ENCODE measurements around the gene PTBP1. TPM values are rescaled to one million over a fixed set of nuclear protein-coding genes. Genes with fewer than 3 reads are reported as not detected.

Gene PTBP1
- total and polyA plus RNA-seq, 9 of the 15 experiments (the other 6 are each of a cell fraction or from before 2014, with no cell fraction given), result 14.0 to 759 (median 234) TPM

DNA sequence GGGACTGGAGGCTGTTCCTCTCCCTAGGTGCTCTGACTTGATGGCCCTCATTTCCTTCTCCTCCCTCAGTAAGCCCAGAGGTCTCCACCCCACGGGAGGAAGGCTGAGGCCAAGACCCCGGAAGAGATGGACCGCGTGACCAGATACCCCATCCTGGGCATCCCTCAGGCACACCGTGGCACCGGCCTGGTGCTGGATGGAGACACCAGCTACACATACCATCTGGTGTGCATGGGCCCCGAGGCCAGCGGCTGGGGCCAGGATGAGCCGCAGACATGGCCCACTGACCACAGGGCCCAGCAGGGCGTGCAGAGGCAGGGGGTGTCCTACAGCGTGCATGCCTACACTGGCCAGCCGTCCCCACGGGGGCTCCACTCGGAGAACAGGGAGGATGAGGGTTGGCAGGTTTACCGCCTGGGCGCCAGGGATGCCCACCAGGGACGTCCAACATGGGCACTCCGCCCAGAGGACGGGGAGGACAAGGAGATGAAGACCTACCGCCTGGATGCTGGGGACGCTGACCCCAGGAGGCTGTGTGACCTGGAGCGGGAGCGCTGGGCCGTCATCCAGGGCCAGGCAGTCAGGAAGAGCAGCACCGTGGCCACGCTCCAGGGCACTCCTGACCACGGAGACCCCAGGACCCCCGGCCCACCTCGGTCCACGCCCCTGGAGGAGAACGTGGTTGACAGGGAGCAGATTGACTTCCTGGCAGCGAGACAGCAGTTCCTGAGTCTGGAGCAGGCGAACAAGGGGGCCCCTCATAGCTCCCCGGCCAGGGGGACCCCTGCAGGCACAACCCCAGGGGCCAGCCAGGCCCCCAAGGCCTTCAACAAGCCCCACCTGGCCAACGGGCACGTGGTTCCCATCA lies 40.2 kb upstream of the PTBP1 start (continued):
- TF ChIP-seq L3MBTL2 (IDR thresholded peaks at IDR 0.05) (no peak), RNF2 (IDR thresholded peaks at IDR 0.05) (no peak), SOX6 (IDR thresholded peaks at IDR 0.05) (no peak), ZNF695 (CRISPR knock-in tag; IDR thresholded peaks at IDR 0.05) (no peak), TCF15 (CRISPR knock-in tag; IDR thresholded peaks at IDR 0.05) (no peak)

DNA sequence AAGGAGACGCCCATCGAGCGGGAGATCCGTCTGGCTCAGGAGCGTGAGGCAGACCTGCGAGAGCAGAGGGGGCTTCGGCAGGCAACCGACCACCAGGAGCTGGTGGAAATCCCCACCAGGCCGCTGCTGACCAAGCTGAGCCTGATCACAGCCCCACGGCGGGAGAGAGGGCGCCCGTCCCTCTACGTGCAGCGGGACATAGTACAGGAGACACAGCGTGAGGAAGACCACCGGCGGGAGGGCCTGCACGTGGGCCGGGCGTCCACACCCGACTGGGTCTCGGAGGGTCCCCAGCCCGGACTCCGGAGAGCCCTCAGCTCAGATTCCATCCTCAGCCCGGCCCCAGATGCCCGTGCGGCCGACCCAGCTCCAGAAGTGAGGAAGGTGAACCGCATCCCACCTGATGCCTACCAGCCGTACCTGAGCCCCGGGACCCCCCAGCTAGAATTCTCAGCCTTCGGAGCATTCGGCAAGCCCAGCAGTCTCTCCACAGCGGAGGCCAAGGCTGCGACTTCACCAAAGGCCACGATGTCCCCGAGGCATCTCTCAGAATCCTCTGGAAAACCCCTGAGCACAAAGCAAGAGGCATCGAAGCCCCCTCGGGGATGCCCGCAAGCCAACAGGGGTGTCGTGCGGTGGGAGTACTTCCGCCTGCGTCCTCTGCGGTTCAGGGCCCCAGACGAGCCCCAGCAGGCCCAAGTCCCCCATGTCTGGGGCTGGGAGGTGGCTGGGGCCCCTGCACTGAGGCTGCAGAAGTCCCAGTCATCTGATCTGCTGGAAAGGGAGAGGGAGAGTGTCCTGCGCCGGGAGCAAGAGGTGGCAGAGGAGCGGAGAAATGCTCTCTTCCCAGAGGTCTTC lies 39.2 kb upstream of the PTBP1 start:
- peaks cover 0 to 16% of the 10 kb centered on the region in 2 experiments; a peak in 2 of 5 replicates for H3K4me1 ChIP-seq (replicated peaks in 1 of 2; ENCODE audit: control insufficient read depth in 2 of 2, insufficient read depth in 2 of 2, low read length in 2 of 2)
- intact Hi-C loops (cut with micrococcal nuclease), result no loop called here
- no peaks in the 10 kb centered on the region for H3K9me1 ChIP-seq (ENCODE audit: control insufficient read depth, insufficient read depth, low read length)
- peaks cover 11% of the 10 kb centered on the region; the same call in 1 of the 2 replicates for H3K9me3 ChIP-seq (replicated peaks; ENCODE audit: control insufficient read depth, insufficient read depth, low read depth, low read length)
- H3K4me3 ChIP-seq, result no peak overlapping the region
- H3K4me2 ChIP-seq (ENCODE audit: insufficient read depth, low read length), result no peak overlapping the region
- WGBS (ENCODE audit: insufficient coverage, low coverage, missing lambda C conversion rate), result 70% methylated on average over 24 of the region's 50 CpGs
- no peak overlapping the region for H3K27ac ChIP-seq (ENCODE audit: extremely low read depth, low read depth, low read length)
- no peaks in the 10 kb centered on the region for H3K27me3 ChIP-seq (ENCODE audit: control insufficient read depth in 2 of 2, insufficient read depth in 2 of 2, low read length in 2 of 2)
- H4K20me1 ChIP-seq (replicated peaks; ENCODE audit: control insufficient read depth, insufficient read depth, low read length), result no peaks in the 10 kb centered on the region
- H2AFZ ChIP-seq (ENCODE audit: low read depth, low read length), result no peak overlapping the region
- CTCF ChIA-PET (ENCODE audit: low intra/inter-chr PET ratio), result no interaction called here
- in situ Hi-C loops (cut with MboI), result loop anchor here (25.0 kb wide), 1 partner anchor 479 kb away; the partner anchor contains the start of genes ATP5F1D, CBARP and MIDN
- H3K9ac ChIP-seq (ENCODE audit: insufficient read depth in 1 of 2, low read depth in 2 of 2, low read length in 2 of 2), result no peak overlapping the region
- POLR2A ChIA-PET, result interaction anchor here (0.6 kb wide), 1 partner anchor 1658 kb away, joined by 3 read pairs; no protein-coding TSS in a partner anchor
- ATAC-seq (no peak), DNase-seq (ENCODE audit: extremely low read depth in 1 of 4, low spot score in 3 of 4) (no peak), FAIRE-seq (no peak)
- H3K79me2 ChIP-seq (ENCODE audit: control insufficient read depth, insufficient read depth, low read length), result no peaks in the 10 kb centered on the region
- no peaks in the 10 kb centered on the region for H3K36me3 ChIP-seq (ENCODE audit: control insufficient read depth, insufficient read depth, low read length)
- BruUV-seq (replicated peaks), result no TSS peak
- TF ChIP-seq, protein P1, sequence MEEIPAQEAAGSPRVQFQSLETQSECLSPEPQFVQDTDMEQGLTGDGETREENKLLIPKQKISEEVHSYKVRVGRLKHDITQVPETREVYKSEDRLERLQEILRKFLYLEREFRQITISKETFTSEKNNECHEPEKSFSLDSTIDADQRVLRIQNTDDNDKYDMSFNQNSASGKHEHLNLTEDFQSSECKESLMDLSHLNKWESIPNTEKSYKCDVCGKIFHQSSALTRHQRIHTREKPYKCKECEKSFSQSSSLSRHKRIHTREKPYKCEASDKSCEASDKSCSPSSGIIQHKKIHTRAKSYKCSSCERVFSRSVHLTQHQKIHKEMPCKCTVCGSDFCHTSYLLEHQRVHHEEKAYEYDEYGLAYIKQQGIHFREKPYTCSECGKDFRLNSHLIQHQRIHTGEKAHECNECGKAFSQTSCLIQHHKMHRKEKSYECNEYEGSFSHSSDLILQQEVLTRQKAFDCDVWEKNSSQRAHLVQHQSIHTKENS (CRISPR knock-in tag; IDR thresholded peaks at IDR 0.05), result no peak
- TF ChIP-seq RFX5 (IDR thresholded peaks at IDR 0.05; ENCODE audit: low read depth, low read length) (no peak), ZNF12 (CRISPR knock-in tag; IDR thresholded peaks at IDR 0.05) (no peak), ZNF184 (CRISPR knock-in tag; IDR thresholded peaks at IDR 0.05) (no peak), MAFG (tag; conservative IDR thresholded peaks at IDR 0.05) (no peak), TEAD1 (CRISPR knock-in tag; IDR thresholded peaks at IDR 0.05) (no peak)

All from K562 (cell line).